H1 (cell line): Measurements from ENCODE around the gene RSU1. TPM values are rescaled to one million over a fixed set of nuclear protein-coding genes. Genes with fewer than 3 reads are reported as not detected.

Experiments used
- ASH2L ChIP-seq: fragments of 200-600, 300-600 bp; sonication (generic); IDR thresholded peaks from one replicate; pipeline ENCODE4 v1.7.1; 2017; ENCODE audit warnings: low read length
- CBX5 ChIP-seq: fragments of 300-800, 300-1000 bp; sonication (generic); IDR thresholded peaks from 2 replicates; pipeline ENCODE4 v1.7.1; 2016; ENCODE audit warnings: antibody characterized with exemption, low read length, low read depth
- CHD7 ChIP-seq: fragments of 300-600 bp; sonication (generic); IDR thresholded peaks from 2 replicates; pipeline ENCODE4 v1.7.1; 2012; ENCODE audit warnings: low read length, moderate library complexity, mild to moderate bottlenecking, inconsistent platforms; ENCODE audit not compliant: insufficient replicate concordance
- HDAC2 ChIP-seq, 2 experiments: fragments of 300-600 bp in 1 of 2; sonication (generic) in 1 of 2; IDR thresholded peaks; 2 replicates each; pipeline ENCODE4 v1.6.1; 2011 to 2012; ENCODE audit warnings: low read depth in 2 of 2, low read length in 2 of 2, mild to moderate bottlenecking in 2 of 2, moderate library complexity in 2 of 2, borderline replicate concordance in 1 of 2, inconsistent platforms in 1 of 2
- POLR2AphosphoS5 ChIP-seq: IDR thresholded peaks from 2 replicates; pipeline ENCODE4 v1.6.1; 2011; ENCODE audit warnings: low read depth, low read length
- SAP30 ChIP-seq: fragments of 300-600 bp; sonication (generic); IDR thresholded peaks from 2 replicates; pipeline ENCODE4 v1.7.1; 2012; ENCODE audit warnings: low read length, moderate library complexity, mild to moderate bottlenecking, inconsistent platforms; ENCODE audit not compliant: insufficient read depth, insufficient replicate concordance
- SRF ChIP-seq: IDR thresholded peaks from 2 replicates; pipeline ENCODE4 v1.6.1; 2011; ENCODE audit warnings: mild to moderate bottlenecking, low read depth, low read length, moderate library complexity
- polyA plus RNA-seq, 7 experiments: library from polyadenylated mRNA; depleted of rRNA in 3 of 7; stranded (reverse) in 5 of 7; unstranded in 2 of 7; fragments of >200 nt in 5 of 7; fragments of 200-250 nt in 2 of 7; gene quantifications; 1 replicate in 5 of 7; 2 replicates in 1 of 7; 4 replicates in 1 of 7; pipeline versions ENCODE4 v1.2.1 to v1.2.3, GENCODE V29; 2011 to 2013; ENCODE audit warnings: missing spikeins in 2 of 7, mixed read lengths in 2 of 7
- total RNA-seq: library from RNA; stranded (reverse); fragmentation: NEBNext Ultra II Directional; extraction: Animal tissue kit (Norgen Biotek cat#: 25700); gene quantifications from 2 replicates; pipeline ENCODE4 v1.2.1, GENCODE V29; 2021
- TF ChIP-seq, protein P1 (sequence below): IDR thresholded peaks from 2 replicates; pipeline ENCODE4 v1.6.1; 2012; ENCODE audit warnings: inconsistent platforms

Gene RSU1
- total and polyA plus RNA-seq, 2 of the 8 experiments (the other 6 are each of a cell fraction or from before 2014, with no cell fraction given) = 50.0 to 68.2 TPM

GRCh38 chr10:16817125-16818019 lies at the start of gene RSU1 (continued):
- TF ChIP-seq HDAC2 (IDR thresholded peaks at IDR 0.05; ENCODE audit: borderline replicate concordance in 1 of 2, low read depth in 2 of 2, low read length in 2 of 2) = peak; percentile 91 to 98; a peak in 3 of 4 replicates
- TF ChIP-seq SAP30 = peak; percentile 69
- no peak for TF ChIP-seq CHD7
- peak; percentile 97 for TF ChIP-seq SRF
- peak; percentile 30 for TF ChIP-seq ASH2L
- peak; percentile 95 for TF ChIP-seq POLR2AphosphoS5
- no peak for TF ChIP-seq CBX5
- TF ChIP-seq, protein P1, sequence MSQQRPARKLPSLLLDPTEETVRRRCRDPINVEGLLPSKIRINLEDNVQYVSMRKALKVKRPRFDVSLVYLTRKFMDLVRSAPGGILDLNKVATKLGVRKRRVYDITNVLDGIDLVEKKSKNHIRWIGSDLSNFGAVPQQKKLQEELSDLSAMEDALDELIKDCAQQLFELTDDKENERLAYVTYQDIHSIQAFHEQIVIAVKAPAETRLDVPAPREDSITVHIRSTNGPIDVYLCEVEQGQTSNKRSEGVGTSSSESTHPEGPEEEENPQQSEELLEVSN = peak; percentile 89
